Measurements from ENCODE around the gene C8A.

The C8A gene

GRCh38 chr1:56897150-56898004, 42.8 kb downstream of the C8A start:
- no peak for DNase-seq

- no peak for DNase-seq
Measured at GRCh38 chr1:56898005-56898373, 43.4 kb downstream of the C8A start.

- no peak for DNase-seq
Measured at GRCh38 chr1:56898879-56899278, 44.3 kb downstream of the C8A start.

- DNase-seq, result no peak
Measured at GRCh38 chr1:56901716-56902115, 47.1 kb downstream of the C8A start.

GRCh38 chr1:56903778-56904177, 49.2 kb downstream of the C8A start:
- DNase-seq, result no peak

- no peak for DNase-seq
Measured at GRCh38 chr1:56904663-56905397, 50.2 kb downstream of the C8A start.

GRCh38 chr1:56905667-56906066, 51.1 kb downstream of the C8A start:
- DNase-seq, result no peak

- no peak for DNase-seq
Measured at GRCh38 chr1:56908619-56909221, 54.1 kb downstream of the C8A start.

GRCh38 chr1:56910441-56910985, 55.9 kb downstream of the C8A start:
- no peak for DNase-seq

- DNase-seq, result no peak
Measured at GRCh38 chr1:56911098-56911938, 56.7 kb downstream of the C8A start.

- DNase-seq, result no peak
Measured at GRCh38 chr1:56912325-56912724, 57.7 kb downstream of the C8A start.

- DNase-seq, result no peak
Measured at GRCh38 chr1:56915960-56916359, 61.4 kb downstream of the C8A start.

GRCh38 chr1:56916630-56917029, 62.0 kb downstream of the C8A start:
- DNase-seq, result no peak

GRCh38 chr1:56917356-56917755, 62.8 kb downstream of the C8A start:
- no peak for DNase-seq

- DNase-seq, result no peak
Measured at GRCh38 chr1:56920591-56921001, 66.0 kb downstream of the C8A start.

- no peak for DNase-seq
Measured at GRCh38 chr1:56921479-56921878, 66.9 kb downstream of the C8A start.

- DNase-seq, result no peak
Measured at GRCh38 chr1:56922070-56922469, 67.5 kb downstream of the C8A start.

- DNase-seq, result no peak
Measured at GRCh38 chr1:56922507-56922906, 67.9 kb downstream of the C8A start.

- DNase-seq, result no peak
Measured at GRCh38 chr1:56923201-56923600, 68.6 kb downstream of the C8A start.

- no peak for DNase-seq
Measured at GRCh38 chr1:56924116-56924515, 69.5 kb downstream of the C8A start.

GRCh38 chr1:56925193-56925592, 70.6 kb downstream of the C8A start:
- no peak for DNase-seq

- DNase-seq, result no peak
Measured at GRCh38 chr1:56927171-56927570, 72.6 kb downstream of the C8A start.

GRCh38 chr1:56927986-56928385, 73.4 kb downstream of the C8A start:
- DNase-seq, result no peak

All from stimulated activated CD8-positive, alpha-beta memory T cell treated with anti-CD3 and anti-CD28 coated beads, Interleukin-4, amount 100 ng/mL, for 48 hours (primary cell).